ENCODE data around the gene SRGAP3. TPM values are rescaled to one million over a fixed set of nuclear protein-coding genes. Genes with fewer than 3 reads are reported as not detected.

SRGAP3 gene
- total RNA-seq, 1 donor from 2014 or later = 10.3 TPM

GRCh38 chr3:9062570-9062969, 186.9 kb downstream of the SRGAP3 start:
- Histone ChIP-seq H3K4me1 (peaks cover 22% of the 10 kb centered on the region), H3K4me3 (no peak overlapping the region), H3K9me3 (replicated peaks) (peaks cover 7% of the 10 kb centered on the region), H3K36me3 (no peaks in the 10 kb centered on the region), H3K27me3 (ENCODE audit: low read depth) (no peaks in the 10 kb centered on the region), H3K27ac (replicated peaks) (no peak overlapping the region)
- intact Hi-C loops (cut with micrococcal nuclease) = no loop called here
- no peak for TF ChIP-seq CTCF (IDR thresholded peaks at IDR 0.05; ENCODE audit: borderline replicate concordance)
- no peak for DNase-seq

- no peaks in the 10 kb centered on the region for H3K27me3 ChIP-seq (ENCODE audit: low read depth)
- intact Hi-C loops (cut with micrococcal nuclease) = no loop called here
- peaks cover 7% of the 10 kb centered on the region for H3K9me3 ChIP-seq (replicated peaks)
- no peak overlapping the region for H3K4me3 ChIP-seq
- DNase-seq = no peak
- H3K36me3 ChIP-seq = no peaks in the 10 kb centered on the region
- peaks cover 15% of the 10 kb centered on the region for H3K4me1 ChIP-seq
- H3K27ac ChIP-seq (replicated peaks) = no peak overlapping the region
- TF ChIP-seq CTCF (IDR thresholded peaks at IDR 0.05; ENCODE audit: borderline replicate concordance) = no peak
Observed at GRCh38 chr3:9061634-9062033, 187.8 kb downstream of the SRGAP3 start.

- Histone ChIP-seq H3K27me3 (ENCODE audit: low read depth) (no peaks in the 10 kb centered on the region), H3K4me3 (no peak overlapping the region), H3K4me1 (peaks cover 6% of the 10 kb centered on the region), H3K9me3 (replicated peaks) (peaks cover 7% of the 10 kb centered on the region), H3K36me3 (no peaks in the 10 kb centered on the region), H3K27ac (replicated peaks) (no peak overlapping the region)
- intact Hi-C loops (cut with micrococcal nuclease) = no loop called here
- DNase-seq = no peak
- no peak for TF ChIP-seq CTCF (IDR thresholded peaks at IDR 0.05; ENCODE audit: borderline replicate concordance)
Observed at GRCh38 chr3:9059489-9060400, 189.7 kb downstream of the SRGAP3 start.

GRCh38 chr3:9056581-9056980, 192.9 kb downstream of the SRGAP3 start:
- TF ChIP-seq CTCF (IDR thresholded peaks at IDR 0.05; ENCODE audit: borderline replicate concordance) = no peak
- intact Hi-C loops (cut with micrococcal nuclease) = no loop called here
- Histone ChIP-seq H3K9me3 (replicated peaks) (no peaks in the 10 kb centered on the region), H3K36me3 (peaks cover 14% of the 10 kb centered on the region), H3K4me3 (no peak overlapping the region), H3K27ac (replicated peaks) (no peak overlapping the region), H3K4me1 (no peaks in the 10 kb centered on the region), H3K27me3 (ENCODE audit: low read depth) (no peaks in the 10 kb centered on the region)
- DNase-seq = no peak

- intact Hi-C loops (cut with micrococcal nuclease) = no loop called here
- no peaks in the 10 kb centered on the region for H3K4me1 ChIP-seq
- H3K27me3 ChIP-seq (ENCODE audit: low read depth) = no peaks in the 10 kb centered on the region
- H3K36me3 ChIP-seq = peaks cover 10% of the 10 kb centered on the region
- H3K27ac ChIP-seq (replicated peaks) = no peak overlapping the region
- DNase-seq = no peak
- H3K4me3 ChIP-seq = no peak overlapping the region
- no peaks in the 10 kb centered on the region for H3K9me3 ChIP-seq (replicated peaks)
- no peak for TF ChIP-seq CTCF (IDR thresholded peaks at IDR 0.05; ENCODE audit: borderline replicate concordance)
Observed at GRCh38 chr3:9047452-9048346, 201.7 kb downstream of the SRGAP3 start.

Data from left ventricle myocardium inferior (tissue), 1 donor.